HepG2 (cell line): ENCODE results near the gene VEZF1. TPM values are rescaled to one million over a fixed set of nuclear protein-coding genes. Genes with fewer than 3 reads are reported as not detected.

Source experiments
- ATAD3A ChIP-seq: sonication (generic); formaldehyde crosslinking; IDR thresholded peaks from 2 replicates; pipeline ENCODE4 v1.4.0; 2020; ENCODE audit warnings: missing genetic modification reagents
- GATAD1 ChIP-seq: IDR thresholded peaks from 2 replicates; pipeline ENCODE4 v1.6.1; 2016; ENCODE audit warnings: missing genetic modification reagents, missing compliant biosample characterization
- HMG20B ChIP-seq: conservative IDR thresholded peaks from 2 replicates; pipeline ENCODE4 v1.6.1; 2016; ENCODE audit warnings: missing genetic modification reagents, missing compliant biosample characterization
- IRX3 ChIP-seq: sonication (generic); formaldehyde crosslinking; IDR thresholded peaks from 2 replicates; pipeline ENCODE4 v1.8.1; 2023; ENCODE audit warnings: mild to moderate bottlenecking, low read depth, missing genetic modification reagents, borderline replicate concordance
- MIXL1 ChIP-seq: IDR thresholded peaks from 2 replicates; pipeline ENCODE4 v1.6.1; 2016
- NCOA1 ChIP-seq: sonication (generic); formaldehyde crosslinking; IDR thresholded peaks from 2 replicates; pipeline ENCODE4 v1.9.0; 2021; ENCODE audit warnings: missing genetic modification reagents
- NFE2L2 ChIP-seq: fragments of 150-350 bp; IDR thresholded peaks from 2 replicates; pipeline ENCODE4 v1.6.1; 2014; ENCODE audit warnings: low read length
- NR2F1 ChIP-seq, 2 experiments: fragments of 450-650 bp in 1 of 2; formaldehyde crosslinking in 1 of 2; IDR thresholded peaks; 2 replicates each; pipeline versions ENCODE4 v1.5.0 to v1.6.1; 2016 to 2020; ENCODE audit warnings: mild to moderate bottlenecking in 1 of 2, missing compliant biosample characterization in 1 of 2, missing genetic modification reagents in 1 of 2, moderate library complexity in 1 of 2
- RBM22 ChIP-seq: fragments of 200-400 bp; formaldehyde crosslinking; optimal IDR thresholded peaks from 2 replicates; pipeline ENCODE3; 2017; ENCODE audit warnings: mild to moderate bottlenecking, low read length, moderate library complexity
- SP4 ChIP-seq: sonication (generic); formaldehyde crosslinking; IDR thresholded peaks from 2 replicates; pipeline ENCODE4 v1.8.1; 2023; ENCODE audit warnings: mild to moderate bottlenecking, missing genetic modification reagents
- XBP1 ChIP-seq: sonication (generic); formaldehyde crosslinking; IDR thresholded peaks from 2 replicates; pipeline ENCODE4 v1.5.0; 2020; ENCODE audit warnings: missing genetic modification reagents
- ZFX ChIP-seq: sonication (generic); formaldehyde crosslinking; IDR thresholded peaks from 2 replicates; pipeline ENCODE4 v1.4.0; 2020; ENCODE audit warnings: mild to moderate bottlenecking, low read depth, missing genetic modification reagents, moderate library complexity
- ZNF160 ChIP-seq: sonication (generic); formaldehyde crosslinking; IDR thresholded peaks from 2 replicates; pipeline ENCODE4 v1.8.0; 2022; ENCODE audit warnings: mild to moderate bottlenecking, inconsistent platforms, missing genetic modification reagents
- ZNF274 ChIP-seq: sonication (generic); formaldehyde crosslinking; IDR thresholded peaks from 2 replicates; pipeline ENCODE4 v1.5.1; 2020; ENCODE audit warnings: mild to moderate bottlenecking, missing genetic modification reagents
- ZNF331 ChIP-seq: sonication (generic); formaldehyde crosslinking; IDR thresholded peaks from 2 replicates; pipeline ENCODE4 v1.4.0; 2020; ENCODE audit warnings: missing genetic modification reagents
- ZNF44 ChIP-seq: sonication (generic); formaldehyde crosslinking; IDR thresholded peaks from 2 replicates; pipeline ENCODE4 v1.5.1; 2020; ENCODE audit warnings: mild to moderate bottlenecking, missing genetic modification reagents
- ZNF558 ChIP-seq: sonication (generic); formaldehyde crosslinking; IDR thresholded peaks from 2 replicates; pipeline ENCODE4 v1.9.0; 2022; ENCODE audit warnings: mild to moderate bottlenecking, missing genetic modification reagents, borderline replicate concordance
- ZNF616 ChIP-seq: sonication (generic); formaldehyde crosslinking; IDR thresholded peaks from 2 replicates; pipeline ENCODE4 v1.5.0; 2020; ENCODE audit warnings: low read depth, mild to moderate bottlenecking, missing genetic modification reagents
- ZNF816 ChIP-seq: sonication (generic); formaldehyde crosslinking; IDR thresholded peaks from 2 replicates; pipeline ENCODE4 v1.8.0; 2022; ENCODE audit warnings: missing genetic modification reagents, mild to moderate bottlenecking, borderline replicate concordance
- polyA plus RNA-seq, 8 experiments: library from polyadenylated mRNA; depleted of rRNA in 3 of 8; stranded (reverse) in 7 of 8; unstranded in 1 of 8; fragments of >200 nt; fragmentation: Illumina TruSeq in 4 of 8; extraction: Trizol in 4 of 8; gene quantifications; 2 replicates each; pipeline versions ENCODE4 v1.2.1 to v1.2.3, GENCODE V29; 2011 to 2016; ENCODE audit warnings: low read depth in 4 of 8, missing spikeins in 1 of 8, mixed read lengths in 1 of 8; ENCODE audit not compliant: insufficient read depth in 1 of 8
- total RNA-seq, 5 experiments: library from RNA; depleted of rRNA; stranded (reverse); fragments of >200 nt; fragmentation: Illumina TruSeq; extraction: Trizol; gene quantifications; 2 replicates each; pipeline ENCODE4 v1.2.3, GENCODE V29; 2016; ENCODE audit warnings: low read depth in 1 of 5
- TF ChIP-seq, protein P1 (sequence below): sonication (generic); formaldehyde crosslinking; IDR thresholded peaks from 2 replicates; pipeline ENCODE4 v1.5.0; 2020; ENCODE audit warnings: missing genetic modification reagents
- TF ChIP-seq, protein P2 (sequence below): sonication (generic); formaldehyde crosslinking; IDR thresholded peaks from 2 replicates; pipeline ENCODE4 v1.8.0; 2022; ENCODE audit warnings: missing genetic modification reagents, mild to moderate bottlenecking, moderate library complexity, borderline replicate concordance
- TF ChIP-seq, protein P3 (sequence below): sonication (generic); formaldehyde crosslinking; IDR thresholded peaks from 2 replicates; pipeline ENCODE4 v1.4.0; 2020; ENCODE audit warnings: mild to moderate bottlenecking, missing genetic modification reagents, borderline replicate concordance
- TF ChIP-seq, protein P4 (sequence below): sonication (generic); formaldehyde crosslinking; IDR thresholded peaks from 2 replicates; pipeline ENCODE4 v1.4.0; 2020; ENCODE audit warnings: mild to moderate bottlenecking, missing genetic modification reagents
- TF ChIP-seq, protein P5 (sequence below): sonication (generic); formaldehyde crosslinking; IDR thresholded peaks from 2 replicates; pipeline ENCODE4 v1.5.0; 2020; ENCODE audit warnings: mild to moderate bottlenecking, missing genetic modification reagents

VEZF1 gene
- total and polyA plus RNA-seq, 2 of the 13 experiments (the other 11 are each of a cell fraction or from before 2014, with no cell fraction given): 45.9 to 49.7 TPM

DNA sequence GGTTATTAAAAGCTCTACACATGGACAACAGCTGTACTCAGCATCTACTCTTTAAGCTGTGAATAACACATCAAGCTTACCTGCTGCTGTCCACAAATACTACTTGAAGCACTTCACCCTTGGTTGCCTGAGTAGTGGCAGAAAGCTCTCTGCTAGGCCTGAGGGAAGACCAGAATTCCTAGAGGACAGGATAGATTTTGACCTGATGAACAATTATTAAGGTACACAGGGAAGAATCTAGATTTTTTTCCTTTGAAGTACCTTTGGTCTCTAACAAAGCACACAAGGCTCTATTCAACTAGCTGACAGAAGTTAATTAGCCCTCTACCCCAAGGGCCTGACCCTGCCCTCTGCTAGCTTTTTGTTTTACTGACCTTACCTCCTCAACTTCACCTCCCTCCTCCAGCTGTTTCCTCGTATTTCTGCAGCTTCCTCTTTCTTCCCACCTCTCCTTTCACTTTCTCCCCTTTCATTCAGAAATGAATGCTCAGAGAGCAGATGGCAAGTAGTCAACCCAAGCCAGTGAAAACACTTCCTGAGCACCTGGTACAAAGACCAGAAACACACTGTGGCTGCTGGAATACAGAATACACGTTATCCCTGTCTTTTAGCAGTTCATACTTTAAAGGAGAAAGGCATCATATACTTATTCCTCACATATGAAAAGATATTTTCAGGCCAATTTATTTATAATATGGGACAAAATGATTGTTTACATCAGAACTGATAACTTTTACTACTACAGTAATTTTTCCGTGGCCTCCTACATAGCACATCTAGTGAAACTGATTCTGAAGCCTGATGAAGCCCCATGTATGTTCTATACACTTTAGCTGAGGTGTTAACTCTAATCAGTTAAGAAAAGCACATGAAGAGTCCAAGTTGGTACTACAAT is 5.7 kb upstream of the VEZF1 start (continued):
- TF ChIP-seq, protein P1, sequence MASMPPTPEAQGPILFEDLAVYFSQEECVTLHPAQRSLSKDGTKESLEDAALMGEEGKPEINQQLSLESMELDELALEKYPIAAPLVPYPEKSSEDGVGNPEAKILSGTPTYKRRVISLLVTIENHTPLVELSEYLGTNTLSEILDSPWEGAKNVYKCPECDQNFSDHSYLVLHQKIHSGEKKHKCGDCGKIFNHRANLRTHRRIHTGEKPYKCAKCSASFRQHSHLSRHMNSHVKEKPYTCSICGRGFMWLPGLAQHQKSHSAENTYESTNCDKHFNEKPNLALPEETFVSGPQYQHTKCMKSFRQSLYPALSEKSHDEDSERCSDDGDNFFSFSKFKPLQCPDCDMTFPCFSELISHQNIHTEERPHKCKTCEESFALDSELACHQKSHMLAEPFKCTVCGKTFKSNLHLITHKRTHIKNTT (CRISPR knock-in tag): no peak
- TF ChIP-seq GATAD1 (CRISPR knock-in tag) (no peak), ZNF816 (CRISPR knock-in tag) (no peak), ZNF44 (no peak), ZNF331 (CRISPR knock-in tag) (no peak), ZNF558 (no peak), ZNF274 (CRISPR knock-in tag) (no peak), XBP1 (CRISPR knock-in tag) (no peak), IRX3 (no peak), NFE2L2 (no peak), NR2F1 (CRISPR knock-in tag; IDR thresholded peaks at IDR 0.05) (peak in 1 of 2 experiments; percentile 50; a peak in 1 of 4 replicates), ZNF616 (CRISPR knock-in tag) (no peak), HMG20B (CRISPR knock-in tag) (no peak), NCOA1 (no peak), ZNF160 (CRISPR knock-in tag) (no peak), SP4 (no peak), ZFX (CRISPR knock-in tag) (peak; percentile 15; the same call in 1 of the 2 replicates), ATAD3A (CRISPR knock-in tag) (no peak), MIXL1 (CRISPR knock-in tag) (no peak), RBM22 (peak; percentile 87)
- TF ChIP-seq, protein P2, sequence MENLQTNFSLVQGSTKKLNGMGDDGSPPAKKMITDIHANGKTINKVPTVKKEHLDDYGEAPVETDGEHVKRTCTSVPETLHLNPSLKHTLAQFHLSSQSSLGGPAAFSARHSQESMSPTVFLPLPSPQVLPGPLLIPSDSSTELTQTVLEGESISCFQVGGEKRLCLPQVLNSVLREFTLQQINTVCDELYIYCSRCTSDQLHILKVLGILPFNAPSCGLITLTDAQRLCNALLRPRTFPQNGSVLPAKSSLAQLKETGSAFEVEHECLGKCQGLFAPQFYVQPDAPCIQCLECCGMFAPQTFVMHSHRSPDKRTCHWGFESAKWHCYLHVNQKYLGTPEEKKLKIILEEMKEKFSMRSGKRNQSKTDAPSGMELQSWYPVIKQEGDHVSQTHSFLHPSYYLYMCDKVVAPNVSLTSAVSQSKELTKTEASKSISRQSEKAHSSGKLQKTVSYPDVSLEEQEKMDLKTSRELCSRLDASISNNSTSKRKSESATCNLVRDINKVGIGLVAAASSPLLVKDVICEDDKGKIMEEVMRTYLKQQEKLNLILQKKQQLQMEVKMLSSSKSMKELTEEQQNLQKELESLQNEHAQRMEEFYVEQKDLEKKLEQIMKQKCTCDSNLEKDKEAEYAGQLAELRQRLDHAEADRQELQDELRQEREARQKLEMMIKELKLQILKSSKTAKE: 0 out of 2 replicates have a peak, but pooled peaks have one; percentile 37
- TF ChIP-seq, protein P3, sequence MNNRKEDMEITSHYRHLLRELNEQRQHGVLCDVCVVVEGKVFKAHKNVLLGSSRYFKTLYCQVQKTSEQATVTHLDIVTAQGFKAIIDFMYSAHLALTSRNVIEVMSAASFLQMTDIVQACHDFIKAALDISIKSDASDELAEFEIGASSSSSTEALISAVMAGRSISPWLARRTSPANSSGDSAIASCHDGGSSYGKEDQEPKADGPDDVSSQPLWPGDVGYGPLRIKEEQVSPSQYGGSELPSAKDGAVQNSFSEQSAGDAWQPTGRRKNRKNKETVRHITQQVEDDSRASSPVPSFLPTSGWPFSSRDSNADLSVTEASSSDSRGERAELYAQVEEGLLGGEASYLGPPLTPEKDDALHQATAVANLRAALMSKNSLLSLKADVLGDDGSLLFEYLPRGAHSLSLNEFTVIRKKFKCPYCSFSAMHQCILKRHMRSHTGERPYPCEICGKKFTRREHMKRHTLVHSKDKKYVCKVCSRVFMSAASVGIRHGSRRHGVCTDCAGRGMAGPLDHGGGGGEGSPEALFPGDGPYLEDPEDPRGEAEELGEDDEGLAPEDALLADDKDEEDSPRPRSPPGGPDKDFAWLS (CRISPR knock-in tag): no peak
- TF ChIP-seq, protein P4, sequence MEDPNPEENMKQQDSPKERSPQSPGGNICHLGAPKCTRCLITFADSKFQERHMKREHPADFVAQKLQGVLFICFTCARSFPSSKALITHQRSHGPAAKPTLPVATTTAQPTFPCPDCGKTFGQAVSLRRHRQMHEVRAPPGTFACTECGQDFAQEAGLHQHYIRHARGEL (CRISPR knock-in tag): no peak
- TF ChIP-seq, protein P5, sequence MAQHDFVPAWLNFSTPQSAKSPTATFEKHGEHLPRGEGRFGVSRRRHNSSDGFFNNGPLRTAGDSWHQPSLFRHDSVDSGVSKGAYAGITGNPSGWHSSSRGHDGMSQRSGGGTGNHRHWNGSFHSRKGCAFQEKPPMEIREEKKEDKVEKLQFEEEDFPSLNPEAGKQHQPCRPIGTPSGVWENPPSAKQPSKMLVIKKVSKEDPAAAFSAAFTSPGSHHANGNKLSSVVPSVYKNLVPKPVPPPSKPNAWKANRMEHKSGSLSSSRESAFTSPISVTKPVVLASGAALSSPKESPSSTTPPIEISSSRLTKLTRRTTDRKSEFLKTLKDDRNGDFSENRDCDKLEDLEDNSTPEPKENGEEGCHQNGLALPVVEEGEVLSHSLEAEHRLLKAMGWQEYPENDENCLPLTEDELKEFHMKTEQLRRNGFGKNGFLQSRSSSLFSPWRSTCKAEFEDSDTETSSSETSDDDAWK (CRISPR knock-in tag): no peak
